ENCODE measurements around the gene OBSL1.

GRCh38 chr2:219508444-219508734 lies 63.0 kb downstream of the OBSL1 start:
- no peak for TF ChIP-seq RAD21 (IDR thresholded peaks at IDR 0.05; ENCODE audit: low read depth)
- TF ChIP-seq EP300 (IDR thresholded peaks at IDR 0.05; ENCODE audit: borderline replicate concordance) = no peak
